ENCODE data around the gene TARS3.

- TF ChIP-seq CTCF (IDR thresholded peaks at IDR 0.05) = no peak
- TF ChIP-seq POLR2AphosphoS5 (IDR thresholded peaks at IDR 0.05) = no peak
Measured at GRCh38 chr15:101625980-101626379, 98.3 kb downstream of the TARS3 start.

All from stomach (tissue), 4 donors.